Measurements from ENCODE around the gene DPH1.

DPH1 gene

DNA sequence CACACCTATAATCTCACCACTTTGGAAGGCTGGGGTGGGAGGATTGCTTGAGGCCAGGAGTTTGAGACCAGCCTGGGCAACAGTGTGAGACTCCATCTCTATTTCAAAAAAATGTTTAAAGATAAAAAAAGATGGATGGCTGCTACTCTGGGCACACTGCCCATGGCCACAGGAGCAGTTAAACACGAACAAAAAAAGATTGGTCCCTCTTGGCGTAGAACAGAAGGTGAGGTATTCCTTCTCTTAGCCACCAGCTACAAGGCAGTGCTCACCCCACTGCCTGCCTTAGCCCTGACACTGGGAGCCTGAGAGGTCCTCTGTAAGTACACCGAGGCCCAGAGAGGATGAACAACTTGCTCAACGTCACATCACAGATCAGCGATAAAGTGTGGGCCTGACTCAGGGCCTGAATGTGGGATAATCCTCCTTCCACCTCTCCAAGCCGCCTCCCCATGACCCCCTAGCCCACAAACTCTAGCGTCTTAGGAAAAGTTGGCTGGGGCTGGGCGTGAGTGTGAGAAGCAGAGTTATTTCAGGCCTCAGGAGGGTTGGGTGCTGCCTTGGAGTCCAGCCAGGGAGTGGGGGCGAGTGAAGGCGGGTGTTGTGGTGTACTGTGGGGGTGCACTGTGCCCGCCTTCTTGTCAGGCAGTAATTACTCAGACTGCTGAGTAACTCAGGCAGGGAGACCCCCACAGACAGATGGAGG lies 2.3 kb upstream of the DPH1 start:
- Histone ChIP-seq H3K4me1 (ENCODE audit: control insufficient read depth, insufficient read depth, low read length) (peaks cover 22% of the 10 kb centered on the region), H3K36me3 (ENCODE audit: control insufficient read depth, insufficient read depth, low read length) (no peaks in the 10 kb centered on the region), H3K4me3 (ENCODE audit: insufficient read depth, low read depth, low read length) (no peak overlapping the region), H3K27ac (ENCODE audit: insufficient read depth, low read depth, low read length, poor library complexity, severe bottlenecking) (no peak overlapping the region), H3K27me3 (ENCODE audit: control insufficient read depth, insufficient read depth, low read length, poor library complexity, severe bottlenecking) (peaks cover 67% of the 10 kb centered on the region), H3K9me3 (ENCODE audit: control insufficient read depth, low read length) (no peaks in the 10 kb centered on the region)
- WGBS, 2 experiments = 89 to 90% methylated on average over 11 of the region's 11 CpGs

DNA sequence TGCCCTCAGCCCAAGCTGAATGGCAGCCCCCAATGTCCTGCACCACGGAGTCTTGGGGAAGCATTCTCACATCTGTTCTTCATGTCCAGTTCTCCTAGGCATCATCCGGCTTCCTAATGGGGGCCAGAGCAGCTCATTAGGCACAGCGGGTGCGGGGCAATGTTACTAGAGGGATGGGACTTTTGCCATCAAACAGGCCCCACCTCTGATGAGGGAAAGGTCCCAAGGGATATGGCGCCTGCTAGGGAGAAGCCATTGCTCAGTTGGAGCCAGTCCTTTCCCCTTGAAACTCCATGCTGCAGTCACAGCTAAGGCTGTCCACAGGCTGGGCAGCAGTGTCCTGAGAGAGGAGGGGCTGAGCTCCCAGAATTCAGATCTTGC lies 1.7 kb upstream of the DPH1 start:
- 82 to 91% methylated on average over 5 of the region's 5 CpGs for WGBS, 2 experiments
- Histone ChIP-seq H3K27me3 (ENCODE audit: control insufficient read depth, insufficient read depth, low read length, poor library complexity, severe bottlenecking) (peaks cover 63% of the 10 kb centered on the region), H3K27ac (ENCODE audit: insufficient read depth, low read depth, low read length, poor library complexity, severe bottlenecking) (no peak overlapping the region), H3K9me3 (ENCODE audit: control insufficient read depth, low read length) (no peaks in the 10 kb centered on the region), H3K4me1 (ENCODE audit: control insufficient read depth, insufficient read depth, low read length) (peaks cover 17% of the 10 kb centered on the region), H3K4me3 (ENCODE audit: insufficient read depth, low read depth, low read length) (no peak overlapping the region), H3K36me3 (ENCODE audit: control insufficient read depth, insufficient read depth, low read length) (no peaks in the 10 kb centered on the region)

GRCh38 chr17:2028737-2029136 lies 1.2 kb upstream of the DPH1 start:
- Histone ChIP-seq H3K4me3 (ENCODE audit: insufficient read depth, low read depth, low read length) (no peak overlapping the region), H3K9me3 (ENCODE audit: control insufficient read depth, low read length) (no peaks in the 10 kb centered on the region), H3K27me3 (ENCODE audit: control insufficient read depth, insufficient read depth, low read length, poor library complexity, severe bottlenecking) (peaks cover 59% of the 10 kb centered on the region), H3K27ac (ENCODE audit: insufficient read depth, low read depth, low read length, poor library complexity, severe bottlenecking) (no peak overlapping the region), H3K4me1 (ENCODE audit: control insufficient read depth, insufficient read depth, low read length) (peaks cover 21% of the 10 kb centered on the region), H3K36me3 (ENCODE audit: control insufficient read depth, insufficient read depth, low read length) (no peaks in the 10 kb centered on the region)
- whole genome bisulfite sequencing, 2 experiments = 47 to 49% methylated on average over 6 of the region's 6 CpGs

DNA sequence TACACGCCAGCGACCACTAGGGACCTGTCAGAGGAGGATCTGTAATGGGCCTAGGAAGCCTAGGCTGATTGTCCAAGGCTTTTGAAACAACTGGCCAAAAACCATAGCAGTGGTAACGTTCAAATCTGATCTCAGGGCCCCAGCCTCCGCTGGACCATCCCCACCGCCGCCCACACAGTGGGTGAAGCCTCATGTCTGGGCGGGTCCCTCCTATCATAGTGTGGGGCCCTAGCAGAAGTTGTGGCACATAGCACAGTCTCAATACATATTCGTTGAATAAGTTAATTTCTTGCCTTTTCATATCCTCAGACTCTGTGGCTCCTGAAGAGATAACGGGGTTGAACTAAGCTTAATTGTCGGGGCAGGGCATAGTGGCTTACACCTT lies 818 bp downstream of the DPH1 start:
- Histone ChIP-seq H3K27ac (ENCODE audit: insufficient read depth, low read depth, low read length, poor library complexity, severe bottlenecking) (no peak overlapping the region), H3K9me3 (ENCODE audit: control insufficient read depth, low read length) (no peaks in the 10 kb centered on the region), H3K4me3 (ENCODE audit: insufficient read depth, low read depth, low read length) (peak overlapping the region; percentile 95), H3K36me3 (ENCODE audit: control insufficient read depth, insufficient read depth, low read length) (no peaks in the 10 kb centered on the region), H3K4me1 (ENCODE audit: control insufficient read depth, insufficient read depth, low read length) (peaks cover 29% of the 10 kb centered on the region), H3K27me3 (ENCODE audit: control insufficient read depth, insufficient read depth, low read length, poor library complexity, severe bottlenecking) (peaks cover 39% of the 10 kb centered on the region)
- WGBS, 2 experiments = 35 to 36% methylated on average over 10 of the region's 10 CpGs

- Histone ChIP-seq H3K36me3 (ENCODE audit: control insufficient read depth, insufficient read depth, low read length) (no peaks in the 10 kb centered on the region), H3K27me3 (ENCODE audit: control insufficient read depth, insufficient read depth, low read length, poor library complexity, severe bottlenecking) (peaks cover 15% of the 10 kb centered on the region), H3K9me3 (ENCODE audit: control insufficient read depth, low read length) (no peaks in the 10 kb centered on the region), H3K27ac (ENCODE audit: insufficient read depth, low read depth, low read length, poor library complexity, severe bottlenecking) (no peak overlapping the region), H3K4me1 (ENCODE audit: control insufficient read depth, insufficient read depth, low read length) (peaks cover 28% of the 10 kb centered on the region), H3K4me3 (ENCODE audit: insufficient read depth, low read depth, low read length) (no peak overlapping the region)
- 92 to 93% methylated on average over 7 of the region's 7 CpGs for WGBS, 2 experiments
These were observed 3.2 kb downstream of the DPH1 start for GRCh38 chr17:2033153-2033552.

DNA sequence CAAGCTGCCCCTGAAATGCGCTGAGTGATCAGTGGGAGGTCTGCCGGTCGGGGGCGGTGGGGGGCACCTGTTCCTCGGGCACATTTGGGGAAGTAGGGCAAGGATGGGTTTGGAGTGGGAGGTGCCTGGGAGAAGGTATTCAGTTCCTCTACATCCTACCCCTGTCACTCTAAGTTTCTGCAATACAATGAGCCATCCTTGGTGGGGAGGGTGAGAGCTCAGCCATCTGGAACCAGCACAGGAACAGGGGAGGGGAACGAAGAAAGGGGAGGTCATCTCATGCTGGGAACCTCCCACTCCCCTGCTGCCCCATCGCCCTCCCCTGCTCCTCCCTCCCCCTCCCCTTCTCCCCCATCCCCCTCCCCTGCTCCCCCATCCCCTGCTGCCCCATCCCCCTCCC lies 4.2 kb downstream of the DPH1 start:
- H3K9me3 ChIP-seq (ENCODE audit: control insufficient read depth, low read length) = no peaks in the 10 kb centered on the region

DNA sequence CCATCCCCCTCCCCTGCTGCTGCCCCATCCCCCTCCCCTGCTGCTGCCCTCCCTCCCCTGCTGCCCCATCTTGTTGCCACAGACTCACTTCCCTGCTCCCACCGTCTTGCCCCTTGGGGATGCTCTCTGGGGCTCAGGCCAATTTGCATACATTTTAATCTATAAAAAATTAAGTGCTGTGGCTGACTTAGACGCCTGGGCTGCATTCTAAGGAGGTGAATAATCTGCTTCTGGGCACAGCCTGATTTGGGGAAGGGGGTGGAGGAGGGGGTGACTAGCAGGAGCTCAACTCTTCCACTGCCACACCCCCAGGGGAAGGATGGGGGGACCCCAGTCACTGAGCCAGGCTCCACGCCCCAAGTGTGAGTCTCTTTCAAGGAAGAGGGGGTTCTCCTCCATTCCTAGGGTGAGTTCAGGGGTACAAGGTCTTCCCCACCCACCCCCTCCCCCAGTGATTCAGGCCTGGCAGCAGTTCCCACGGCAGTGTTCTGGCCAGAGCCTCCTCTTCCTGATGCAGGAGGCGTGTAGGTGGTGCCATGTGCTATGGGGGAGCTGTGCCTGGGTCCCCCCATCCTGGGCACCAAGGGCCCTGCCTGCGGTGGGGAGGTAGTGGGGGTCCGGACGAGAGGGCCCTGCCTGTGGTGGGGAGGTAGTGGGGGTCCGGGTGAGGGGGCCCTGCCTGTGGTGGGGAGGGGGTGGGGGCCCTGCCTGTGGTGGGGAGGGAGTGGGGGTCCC lies 5.0 kb downstream of the DPH1 start:
- no peak overlapping the region for H3K4me3 ChIP-seq (ENCODE audit: insufficient read depth, low read depth, low read length)
- no peak overlapping the region for H3K27ac ChIP-seq (ENCODE audit: insufficient read depth, low read depth, low read length, poor library complexity, severe bottlenecking)
- no peaks in the 10 kb centered on the region for H3K27me3 ChIP-seq (ENCODE audit: control insufficient read depth, insufficient read depth, low read length, poor library complexity, severe bottlenecking)
- 60 to 67% methylated on average over 8 to 9 of the region's 9 CpGs for WGBS, 2 experiments
- no peaks in the 10 kb centered on the region for H3K9me3 ChIP-seq (ENCODE audit: control insufficient read depth, low read length)
- H3K36me3 ChIP-seq (ENCODE audit: control insufficient read depth, insufficient read depth, low read length) = no peaks in the 10 kb centered on the region
- H3K4me1 ChIP-seq (ENCODE audit: control insufficient read depth, insufficient read depth, low read length) = peaks cover 19% of the 10 kb centered on the region

More for the DNA sequence above, 4.2 kb downstream of the DPH1 start:
- peak overlapping the region; percentile 39 for H3K27ac ChIP-seq (ENCODE audit: insufficient read depth, low read depth, low read length, poor library complexity, severe bottlenecking)
- WGBS, 2 experiments = 47 to 52% methylated on average over 6 of the region's 7 CpGs
- no peaks in the 10 kb centered on the region for H3K36me3 ChIP-seq (ENCODE audit: control insufficient read depth, insufficient read depth, low read length)
- H3K4me3 ChIP-seq (ENCODE audit: insufficient read depth, low read depth, low read length) = no peak overlapping the region
- peaks cover 19% of the 10 kb centered on the region for H3K4me1 ChIP-seq (ENCODE audit: control insufficient read depth, insufficient read depth, low read length)
- peaks cover 5% of the 10 kb centered on the region for H3K27me3 ChIP-seq (ENCODE audit: control insufficient read depth, insufficient read depth, low read length, poor library complexity, severe bottlenecking)

DNA sequence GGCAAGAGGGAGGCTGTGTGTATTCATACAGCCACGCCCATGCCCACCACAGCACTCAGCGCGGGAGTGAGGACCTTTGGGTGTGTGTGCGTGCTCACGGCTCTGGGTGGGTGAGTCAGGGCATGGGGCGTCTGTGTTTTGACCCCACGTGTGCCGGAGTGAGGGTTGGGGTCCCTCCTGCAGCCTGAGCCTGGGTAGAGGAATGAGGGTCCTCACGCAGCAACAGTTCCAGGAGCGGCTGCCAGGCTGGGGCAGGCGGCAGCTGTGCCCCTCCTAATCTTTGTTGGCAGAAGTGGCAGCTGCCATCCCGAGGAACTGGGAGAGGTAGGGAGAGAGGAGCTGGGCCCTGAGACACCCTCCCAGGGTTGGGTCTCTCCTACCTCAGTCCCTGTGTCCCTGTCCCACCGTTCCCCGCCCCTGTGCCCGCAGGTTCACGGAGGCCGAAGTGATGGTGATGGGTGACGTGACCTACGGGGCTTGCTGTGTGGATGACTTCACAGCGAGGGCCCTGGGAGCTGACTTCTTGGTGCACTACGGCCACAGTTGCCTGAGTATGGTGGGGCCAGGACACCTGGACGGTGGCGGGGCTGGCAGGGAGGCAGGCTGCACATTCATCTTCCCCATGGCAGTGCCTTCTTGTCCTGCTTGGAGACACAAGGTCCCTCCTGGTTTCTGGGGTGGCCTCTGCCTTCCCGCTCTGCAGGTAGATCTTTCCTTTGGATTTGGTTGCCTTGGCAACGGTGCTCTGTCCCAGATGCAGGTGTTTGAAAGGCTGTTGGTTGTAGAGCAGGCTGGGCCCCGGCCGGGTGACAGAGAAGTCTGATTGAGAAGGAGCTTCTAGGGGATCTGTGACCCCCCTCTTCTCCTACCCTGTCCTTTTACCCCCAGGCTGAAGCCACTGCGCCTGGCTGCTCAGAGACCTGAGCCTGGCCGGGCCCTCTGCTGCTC lies 5.9 kb downstream of the DPH1 start:
- Histone ChIP-seq H3K27me3 (ENCODE audit: control insufficient read depth, insufficient read depth, low read length, poor library complexity, severe bottlenecking) (no peaks in the 10 kb centered on the region), H3K4me1 (ENCODE audit: control insufficient read depth, insufficient read depth, low read length) (peaks cover 17% of the 10 kb centered on the region), H3K36me3 (ENCODE audit: control insufficient read depth, insufficient read depth, low read length) (no peaks in the 10 kb centered on the region), H3K9me3 (ENCODE audit: control insufficient read depth, low read length) (no peaks in the 10 kb centered on the region), H3K27ac (ENCODE audit: insufficient read depth, low read depth, low read length, poor library complexity, severe bottlenecking) (no peak overlapping the region), H3K4me3 (ENCODE audit: insufficient read depth, low read depth, low read length) (no peak overlapping the region)
- WGBS, 2 experiments = 91% methylated on average over 29 of the region's 29 CpGs

GRCh38 chr17:2037155-2037554 lies 7.2 kb downstream of the DPH1 start:
- no peaks in the 10 kb centered on the region for H3K27me3 ChIP-seq (ENCODE audit: control insufficient read depth, insufficient read depth, low read length, poor library complexity, severe bottlenecking)
- 93 to 98% methylated on average over 10 of the region's 10 CpGs for WGBS, 2 experiments

More at GRCh38 chr17:2037155-2037554, 7.2 kb downstream of the DPH1 start:
- no peak overlapping the region for H3K4me3 ChIP-seq (ENCODE audit: insufficient read depth, low read depth, low read length)
- H3K27ac ChIP-seq (ENCODE audit: insufficient read depth, low read depth, low read length, poor library complexity, severe bottlenecking) = no peak overlapping the region
- peaks cover 14% of the 10 kb centered on the region for H3K4me1 ChIP-seq (ENCODE audit: control insufficient read depth, insufficient read depth, low read length)
- H3K9me3 ChIP-seq (ENCODE audit: control insufficient read depth, low read length) = no peaks in the 10 kb centered on the region
- H3K36me3 ChIP-seq (ENCODE audit: control insufficient read depth, insufficient read depth, low read length) = no peaks in the 10 kb centered on the region

Measured in ectodermal cell (in vitro differentiated cells).